Measurements from ENCODE around the gene CSK. TPM values are rescaled to one million over a fixed set of nuclear protein-coding genes. Genes with fewer than 3 reads are reported as not detected.

Gene CSK
- total RNA-seq, 2 donors from 2014 or later, result 64.3 to 68.5 TPM

- H3K4me1 ChIP-seq (ENCODE audit: control insufficient read depth, insufficient read depth, low read length), result no peaks in the 10 kb centered on the region
- 92 to 100% methylated on average over 4 to 5 of the region's 5 CpGs for WGBS, 2 experiments (ENCODE audit: insufficient coverage in 1 of 2, insufficient read length in 1 of 2)
- H3K4me3 ChIP-seq (ENCODE audit: low read length), result no peak overlapping the region
- Mint-ChIP-seq H3K4me1 (peaks cover 21% of the 10 kb centered on the region), H3K9me3 (no peaks in the 10 kb centered on the region), H3K4me3 (no peak overlapping the region), H3K27ac (no peak overlapping the region), H3K27me3 (ENCODE audit: insufficient read depth) (no peaks in the 10 kb centered on the region), H3K36me3 (ENCODE audit: low read depth) (peaks cover 45% of the 10 kb centered on the region)
- DNase-seq, result no peak
- H3K27ac ChIP-seq (ENCODE audit: low read depth, low read length), result no peak overlapping the region
- no peaks in the 10 kb centered on the region for H3K9me3 ChIP-seq (ENCODE audit: control insufficient read depth, low read length)
- H3K36me3 ChIP-seq (ENCODE audit: control insufficient read depth, insufficient read depth, low read length), result peaks cover 16% of the 10 kb centered on the region
- no peaks in the 10 kb centered on the region for H3K27me3 ChIP-seq (ENCODE audit: control insufficient read depth, insufficient read depth, low read length, poor library complexity, severe bottlenecking)
- H3K9ac ChIP-seq (ENCODE audit: extremely low read depth, low read length, poor library complexity, severe bottlenecking), result no peak overlapping the region
- TF ChIP-seq CTCF (conservative IDR thresholded peaks at IDR 0.05), result no peak
Measured at GRCh38 chr15:74845208-74845568, 63.3 kb downstream of the CSK start.

GRCh38 chr15:74845581-74845980 is 63.7 kb downstream of the CSK start:
- no peak overlapping the region for H3K27ac Mint-ChIP-seq
- no peak for TF ChIP-seq CTCF (conservative IDR thresholded peaks at IDR 0.05)
- peaks cover 20% of the 10 kb centered on the region for H3K4me1 Mint-ChIP-seq
- Histone ChIP-seq H3K4me3 (ENCODE audit: low read length) (no peak overlapping the region), H3K4me1 (ENCODE audit: control insufficient read depth, insufficient read depth, low read length) (no peaks in the 10 kb centered on the region), H3K27me3 (ENCODE audit: control insufficient read depth, insufficient read depth, low read length, poor library complexity, severe bottlenecking) (no peaks in the 10 kb centered on the region), H3K36me3 (ENCODE audit: control insufficient read depth, insufficient read depth, low read length) (peaks cover 16% of the 10 kb centered on the region), H3K9me3 (ENCODE audit: control insufficient read depth, low read length) (no peaks in the 10 kb centered on the region), H3K9ac (ENCODE audit: extremely low read depth, low read length, poor library complexity, severe bottlenecking) (no peak overlapping the region), H3K27ac (ENCODE audit: low read depth, low read length) (no peak overlapping the region)
- no peaks in the 10 kb centered on the region for H3K27me3 Mint-ChIP-seq (ENCODE audit: insufficient read depth)
- peaks cover 45% of the 10 kb centered on the region for H3K36me3 Mint-ChIP-seq (ENCODE audit: low read depth)
- no peak overlapping the region for H3K4me3 Mint-ChIP-seq
- 96 to 100% methylated on average over 3 of the region's 4 CpGs for WGBS, 2 experiments (ENCODE audit: insufficient coverage in 1 of 2, insufficient read length in 1 of 2)
- no peaks in the 10 kb centered on the region for H3K9me3 Mint-ChIP-seq
- DNase-seq, result no peak

- Histone ChIP-seq H3K9ac (ENCODE audit: extremely low read depth, low read length, poor library complexity, severe bottlenecking) (no peak overlapping the region), H3K36me3 (ENCODE audit: control insufficient read depth, insufficient read depth, low read length) (peaks cover 27% of the 10 kb centered on the region), H3K4me3 (ENCODE audit: low read length) (no peak overlapping the region), H3K4me1 (ENCODE audit: control insufficient read depth, insufficient read depth, low read length) (no peaks in the 10 kb centered on the region), H3K9me3 (ENCODE audit: control insufficient read depth, low read length) (no peaks in the 10 kb centered on the region), H3K27me3 (ENCODE audit: control insufficient read depth, insufficient read depth, low read length, poor library complexity, severe bottlenecking) (no peaks in the 10 kb centered on the region), H3K27ac (ENCODE audit: low read depth, low read length) (no peak overlapping the region)
- H3K4me1 Mint-ChIP-seq, result peaks cover 9% of the 10 kb centered on the region
- no peak overlapping the region for H3K27ac Mint-ChIP-seq
- TF ChIP-seq CTCF (conservative IDR thresholded peaks at IDR 0.05), result no peak
- H3K9me3 Mint-ChIP-seq, result no peaks in the 10 kb centered on the region
- DNase-seq, result no peak
- H3K36me3 Mint-ChIP-seq (ENCODE audit: low read depth), result peaks cover 49% of the 10 kb centered on the region
- H3K4me3 Mint-ChIP-seq, result no peak overlapping the region
- H3K27me3 Mint-ChIP-seq (ENCODE audit: insufficient read depth), result no peaks in the 10 kb centered on the region
- WGBS, 2 experiments (ENCODE audit: insufficient coverage in 1 of 2, insufficient read length in 1 of 2), result 80 to 94% methylated on average over 1 to 3 of the region's 3 CpGs
Measured at GRCh38 chr15:74847432-74847831, 65.6 kb downstream of the CSK start.

Data from endodermal cell (in vitro differentiated cells).